Subcutaneous abdominal adipose tissue (tissue), 5 donors: ENCODE data around the gene LRP1B.
A peak's percentile ranks its signal among the peaks of the same experiment; 100 is the strongest.

ENCODE experiments used
- H3K27ac ChIP-seq: one replicate; pipeline ENCODE4 v1.7.0; 2013; ENCODE audit warnings: low read depth, mild to moderate bottlenecking, inconsistent platforms, low read length, moderate library complexity
- H3K27me3 ChIP-seq, 5 donors: one replicate each; pipeline ENCODE4 v1.7.0; 2013; ENCODE audit warnings: low read length in 5 of 5, inconsistent platforms in 1 of 5; ENCODE audit not compliant: control insufficient read depth in 5 of 5, insufficient read depth in 4 of 5
- H3K36me3 ChIP-seq, 5 donors: one replicate each; pipeline ENCODE4 v1.7.0; 2013; ENCODE audit warnings: low read length in 5 of 5; ENCODE audit not compliant: control insufficient read depth in 5 of 5, insufficient read depth in 5 of 5
- H3K4me1 ChIP-seq, 5 donors: one replicate each; pipeline ENCODE4 v1.7.0; 2013; ENCODE audit warnings: low read length in 5 of 5, mild to moderate bottlenecking in 3 of 5, moderate library complexity in 1 of 5; ENCODE audit not compliant: control insufficient read depth in 5 of 5, insufficient read depth in 5 of 5
- H3K4me3 ChIP-seq, 5 donors: one replicate each; pipeline ENCODE4 v1.7.0; 2013; ENCODE audit warnings: low read length in 5 of 5, low read depth in 1 of 5
- H3K9ac ChIP-seq, 5 donors: one replicate each; pipeline ENCODE4 v1.7.0; 2013; ENCODE audit warnings: low read length in 5 of 5, mild to moderate bottlenecking in 4 of 5, moderate library complexity in 3 of 5
- H3K9me3 ChIP-seq, 5 donors: one replicate each; pipeline ENCODE4 v1.7.0; 2013; ENCODE audit warnings: low read length in 5 of 5; ENCODE audit not compliant: control insufficient read depth in 5 of 5
- donor health status: healthy.
- donor health status: healthy.
- donor health status: healthy.
- donor health status: healthy.
- donor health status: healthy.

Gene LRP1B

GRCh38 chr2:142144547-142144946 is 13.7 kb upstream of the LRP1B start:
- Histone ChIP-seq H3K4me1 (no peaks in the 10 kb centered on the region), H3K27ac (no peak overlapping the region), H3K27me3 (no peaks in the 10 kb centered on the region), H3K9ac (no peak overlapping the region), H3K36me3 (no peaks in the 10 kb centered on the region), H3K4me3 (no peak overlapping the region), H3K9me3 (no peaks in the 10 kb centered on the region)

GRCh38 chr2:142142595-142142994 is 11.8 kb upstream of the LRP1B start:
- H3K4me3 ChIP-seq = no peak overlapping the region
- no peak overlapping the region for H3K9ac ChIP-seq
- no peaks in the 10 kb centered on the region for H3K36me3 ChIP-seq

DNA sequence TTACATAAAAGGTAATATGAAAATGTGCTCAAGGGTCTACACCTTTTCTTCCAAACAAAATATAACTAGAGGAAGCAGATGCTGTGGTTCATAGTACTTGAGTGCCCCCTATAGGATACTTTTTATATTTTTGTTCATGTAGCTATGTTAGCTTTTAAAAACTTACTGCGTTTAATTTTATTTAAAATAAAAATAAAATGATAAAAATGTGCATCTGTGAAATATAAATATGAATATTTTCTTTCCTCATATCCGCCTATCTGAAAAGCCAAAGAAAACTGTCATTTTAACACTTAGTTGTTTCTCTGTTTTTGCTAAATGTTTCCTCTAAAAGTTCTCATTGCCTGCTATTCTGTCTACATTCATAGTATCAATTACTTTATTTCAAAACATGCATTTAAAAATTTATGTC is 9.6 kb upstream of the LRP1B start:
- Histone ChIP-seq H3K36me3 (no peaks in the 10 kb centered on the region), H3K9ac (no peak overlapping the region), H3K27me3 (no peaks in the 10 kb centered on the region), H3K27ac (no peak overlapping the region), H3K9me3 (no peaks in the 10 kb centered on the region), H3K4me3 (no peak overlapping the region), H3K4me1 (peaks cover 0 to 3% (median 0%) of the 10 kb centered on the region in 5 donors)

More at GRCh38 chr2:142142595-142142994, 11.8 kb upstream of the LRP1B start:
- Histone ChIP-seq H3K9me3 (no peaks in the 10 kb centered on the region), H3K4me1 (no peaks in the 10 kb centered on the region), H3K27ac (no peak overlapping the region), H3K27me3 (no peaks in the 10 kb centered on the region)

DNA sequence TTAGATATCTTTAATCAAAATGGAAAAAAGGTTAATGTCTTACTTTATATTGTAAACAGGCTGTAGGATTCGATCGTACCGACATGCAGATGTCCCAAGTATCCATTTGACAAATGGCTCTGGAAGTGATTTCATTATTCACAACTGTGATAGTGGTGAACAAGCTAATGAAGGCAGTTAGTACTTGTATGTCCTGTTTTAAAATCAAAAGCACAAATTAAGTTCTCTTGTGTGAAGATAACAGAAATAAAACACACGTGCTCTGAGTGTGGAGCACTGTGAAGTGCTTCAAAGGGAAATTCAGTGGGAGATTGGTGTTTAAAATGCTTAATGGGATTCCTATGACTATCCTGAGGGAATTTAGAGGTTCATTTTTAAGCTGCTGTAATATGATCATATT is 8.6 kb upstream of the LRP1B start:
- H3K27ac ChIP-seq = no peak overlapping the region
- no peak overlapping the region for H3K9ac ChIP-seq
- no peaks in the 10 kb centered on the region for H3K36me3 ChIP-seq
- H3K4me1 ChIP-seq = peaks cover 0 to 3% (median 0%) of the 10 kb centered on the region in 5 donors
- H3K4me3 ChIP-seq = no peak overlapping the region
- no peaks in the 10 kb centered on the region for H3K9me3 ChIP-seq
- no peaks in the 10 kb centered on the region for H3K27me3 ChIP-seq

GRCh38 chr2:142136571-142136970 is 5.8 kb upstream of the LRP1B start:
- Histone ChIP-seq H3K36me3 (no peaks in the 10 kb centered on the region), H3K4me3 (no peak overlapping the region), H3K9me3 (no peaks in the 10 kb centered on the region), H3K27me3 (peaks cover 0 to 7% (median 0%) of the 10 kb centered on the region in 5 donors), H3K9ac (no peak overlapping the region), H3K27ac (no peak overlapping the region), H3K4me1 (peaks cover 0 to 4% (median 1%) of the 10 kb centered on the region in 5 donors)

- Histone ChIP-seq H3K4me3 (no peak overlapping the region), H3K9ac (no peak overlapping the region), H3K36me3 (no peaks in the 10 kb centered on the region), H3K27ac (no peak overlapping the region), H3K4me1 (peaks cover 0 to 21% (median 18%) of the 10 kb centered on the region in 5 donors), H3K9me3 (no peaks in the 10 kb centered on the region), H3K27me3 (peaks cover 0 to 16% (median 4%) of the 10 kb centered on the region in 5 donors)
Observed at GRCh38 chr2:142134911-142135310, 4.1 kb upstream of the LRP1B start.

DNA sequence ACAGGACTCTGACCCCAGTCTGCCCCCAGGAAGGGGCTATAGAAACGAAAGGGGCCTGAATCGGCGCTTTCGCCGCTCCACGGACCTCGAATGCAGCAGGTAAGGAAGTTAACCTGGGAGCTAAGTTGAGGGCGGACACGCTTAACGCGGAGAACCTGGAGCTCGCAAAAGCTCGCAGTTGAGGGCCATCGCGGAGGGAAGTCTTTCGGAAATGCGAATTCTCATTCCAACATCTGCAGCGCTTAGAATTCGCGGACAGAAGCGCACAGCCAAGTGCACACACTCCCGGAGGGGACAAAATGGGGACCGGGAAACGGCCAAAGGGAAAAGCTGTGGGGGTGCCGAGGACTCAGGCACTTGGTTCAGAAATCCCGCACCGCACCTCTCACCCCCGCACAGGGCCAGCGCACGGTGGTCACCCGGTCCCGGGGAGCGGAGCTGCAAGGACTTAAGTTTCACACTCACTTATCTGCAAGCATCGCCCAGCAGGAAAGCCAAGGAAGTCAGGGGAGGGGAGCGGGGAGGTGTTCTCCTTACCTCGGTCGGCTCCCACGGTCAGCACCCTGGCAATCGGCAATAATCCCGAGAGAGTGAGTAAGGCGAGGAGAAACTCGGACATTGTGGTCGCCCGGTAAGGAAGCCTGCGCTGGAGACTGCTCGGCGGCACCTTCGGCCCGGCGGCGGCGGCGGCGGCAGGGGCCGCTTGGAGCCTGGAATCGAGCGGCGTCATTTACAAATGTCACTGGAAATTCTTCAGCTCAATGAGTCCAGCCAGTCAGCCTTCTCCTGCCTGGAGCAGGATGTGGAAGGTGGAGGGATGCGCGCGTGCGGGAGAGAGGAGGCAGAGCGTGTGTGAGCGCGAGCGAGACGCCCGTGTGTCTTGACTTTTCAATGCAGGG is 456 bp downstream of the LRP1B start:
- no peaks in the 10 kb centered on the region for H3K9me3 ChIP-seq
- H3K27me3 ChIP-seq = peaks cover 0 to 16% (median 4%) of the 10 kb centered on the region in 5 donors
- peak overlapping the region; percentile 63 for H3K27ac ChIP-seq
- H3K4me3 ChIP-seq = peak overlapping the region; percentile 67 to 87 (median 73)
- H3K4me1 ChIP-seq = peaks cover 0 to 20% (median 20%) of the 10 kb centered on the region in 5 donors
- H3K36me3 ChIP-seq = no peaks in the 10 kb centered on the region
- peak overlapping the region in 4 of 5 donors; percentile 20 to 79 (median 52) for H3K9ac ChIP-seq

DNA sequence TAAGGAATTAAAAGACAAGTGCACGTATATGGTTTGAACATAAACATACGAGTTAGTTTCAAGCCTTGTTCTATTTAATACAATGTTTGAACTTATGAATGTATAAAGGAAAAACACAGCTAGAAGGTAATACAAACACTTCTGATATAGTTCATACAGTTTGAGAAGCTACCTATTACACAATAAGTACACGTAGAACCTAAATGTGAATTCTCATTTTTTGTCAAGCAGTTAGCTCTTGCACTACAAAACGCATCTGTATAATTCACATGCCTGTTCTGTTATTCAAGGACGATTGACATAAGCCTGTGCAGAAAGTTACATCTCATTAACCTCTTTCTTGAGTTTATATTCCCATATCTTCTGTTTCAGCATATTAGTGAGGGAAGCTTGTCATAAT is 2.7 kb downstream of the LRP1B start:
- Histone ChIP-seq H3K36me3 (no peaks in the 10 kb centered on the region), H3K4me1 (peaks cover 0 to 20% (median 20%) of the 10 kb centered on the region in 5 donors), H3K4me3 (no peak overlapping the region), H3K9ac (no peak overlapping the region), H3K27ac (no peak overlapping the region), H3K9me3 (no peaks in the 10 kb centered on the region), H3K27me3 (peaks cover 0 to 14% (median 3%) of the 10 kb centered on the region in 5 donors)

DNA sequence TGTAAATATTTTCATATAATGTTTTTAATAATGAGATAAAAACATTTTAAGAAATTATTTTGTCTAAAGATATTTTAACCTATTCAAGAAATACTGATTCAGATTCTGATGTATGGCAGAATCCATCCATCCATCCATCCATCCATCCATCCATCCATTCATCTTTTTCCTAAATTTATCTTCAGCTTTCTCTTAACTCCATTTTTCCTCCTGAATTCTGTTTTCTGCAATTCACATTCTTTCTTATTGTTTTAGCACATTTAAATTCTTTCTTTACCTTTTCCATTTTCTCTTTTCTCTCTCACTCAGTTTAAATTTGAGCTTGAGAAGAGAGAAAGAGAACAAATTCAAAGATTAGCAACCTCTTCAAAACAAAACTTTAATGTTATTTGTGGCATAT is 3.6 kb downstream of the LRP1B start:
- Histone ChIP-seq H3K9me3 (no peaks in the 10 kb centered on the region), H3K27me3 (peaks cover 0 to 9% (median 3%) of the 10 kb centered on the region in 5 donors), H3K27ac (no peak overlapping the region), H3K4me1 (peaks cover 0 to 20% (median 20%) of the 10 kb centered on the region in 5 donors), H3K36me3 (no peaks in the 10 kb centered on the region), H3K4me3 (no peak overlapping the region), H3K9ac (no peak overlapping the region)

DNA sequence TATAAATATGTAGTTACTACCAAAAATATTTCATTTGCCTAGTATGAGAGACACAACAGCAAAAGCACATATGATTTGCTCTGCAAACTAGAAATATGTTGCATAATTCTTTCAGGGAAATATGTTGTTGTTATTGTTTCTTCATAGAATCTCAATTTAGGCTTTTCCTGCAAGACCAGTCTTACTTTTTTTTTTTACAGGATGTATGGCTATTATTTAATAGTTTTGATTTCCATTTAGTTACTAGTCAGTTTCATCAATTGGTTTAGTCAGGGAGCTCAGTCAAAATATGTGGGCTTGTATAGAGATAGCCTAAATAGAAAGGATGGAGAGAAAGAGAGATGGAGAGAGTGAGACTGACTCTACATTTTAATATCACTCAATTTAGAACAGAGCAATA is 6.1 kb downstream of the LRP1B start:
- Histone ChIP-seq H3K9me3 (no peaks in the 10 kb centered on the region), H3K9ac (no peak overlapping the region), H3K27me3 (no peaks in the 10 kb centered on the region)

More for the DNA sequence above, 6.1 kb downstream of the LRP1B start:
- H3K4me1 ChIP-seq = peaks cover 0 to under 1% (median 0%) of the 10 kb centered on the region in 5 donors
- no peaks in the 10 kb centered on the region for H3K36me3 ChIP-seq
- no peak overlapping the region for H3K27ac ChIP-seq
- no peak overlapping the region for H3K4me3 ChIP-seq
